C4-2B (cell line): ENCODE results near the gene TOX2.

Experiments used
- CTCF ChIP-seq: fragments of 450-650 bp; conservative IDR thresholded peaks from 2 replicates; pipeline ENCODE4 v1.5.1; 2017; ENCODE audit warnings: mild to moderate bottlenecking
- ZFX ChIP-seq: fragments of 450-650 bp; IDR thresholded peaks from 2 replicates; pipeline ENCODE4 v1.6.1; 2017

GRCh38 chr20:43987531-43987930, 72.9 kb downstream of the TOX2 start:
- TF ChIP-seq CTCF (no peak), ZFX (no peak)
